ENCODE measurements around the gene CNOT3.

The CNOT3 gene

DNA sequence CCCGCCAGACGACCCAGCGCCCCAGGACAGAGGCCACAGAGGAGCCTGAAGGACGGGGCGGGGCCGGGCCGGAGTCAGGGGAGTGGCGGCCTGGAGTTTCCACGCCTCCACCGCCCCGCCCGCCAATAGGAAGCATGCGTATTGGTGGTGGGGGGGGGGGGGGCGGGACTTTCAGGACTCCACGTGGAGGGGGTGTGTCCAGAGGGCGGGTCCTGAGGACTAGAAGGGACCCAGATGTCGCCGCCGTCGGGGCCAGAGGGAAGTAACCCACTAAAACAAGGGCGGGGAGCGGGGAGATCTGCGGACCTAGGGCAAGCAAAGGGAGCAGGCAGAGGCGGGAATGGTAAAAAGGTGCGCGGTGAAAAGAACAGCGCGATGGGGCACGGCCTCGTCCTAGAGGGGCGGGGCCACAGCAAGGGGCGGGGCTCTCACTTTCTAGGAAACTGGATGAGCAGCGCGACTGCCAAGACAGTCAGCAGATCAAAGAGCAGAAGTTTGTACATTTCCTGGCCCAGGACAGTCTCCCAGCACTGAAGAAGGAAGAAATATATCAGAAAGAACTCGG lies 24.8 kb downstream of the CNOT3 start:
- no peak for TF ChIP-seq POLR2A (IDR thresholded peaks at IDR 0.05; ENCODE audit: extremely low read depth, insufficient read length)
- TF ChIP-seq MYC (IDR thresholded peaks at IDR 0.05; ENCODE audit: low read depth, low read length) = no peak
- TF ChIP-seq CTCF (IDR thresholded peaks at IDR 0.05; ENCODE audit: low read depth, low read length) = no peak
- TF ChIP-seq MAX (IDR thresholded peaks at IDR 0.05; ENCODE audit: low read depth, low read length) = no peak; the same call in 1 of the 2 replicates
- peak; percentile 89 for DNase-seq (ENCODE audit: low read depth)
- H3K4me3 ChIP-seq (ENCODE audit: low read depth, low read length) = peak overlapping the region; percentile 21

GRCh38 chr19:54162884-54163283 lies 25.3 kb downstream of the CNOT3 start:
- H3K4me3 ChIP-seq (ENCODE audit: low read depth, low read length) = peak overlapping the region; percentile 21
- TF ChIP-seq MAX (IDR thresholded peaks at IDR 0.05; ENCODE audit: low read depth, low read length) (no peak), CTCF (IDR thresholded peaks at IDR 0.05; ENCODE audit: low read depth, low read length) (no peak), MYC (IDR thresholded peaks at IDR 0.05; ENCODE audit: low read depth, low read length) (no peak), POLR2A (IDR thresholded peaks at IDR 0.05; ENCODE audit: extremely low read depth, insufficient read length) (no peak)
- DNase-seq (ENCODE audit: low read depth) = no peak

DNA sequence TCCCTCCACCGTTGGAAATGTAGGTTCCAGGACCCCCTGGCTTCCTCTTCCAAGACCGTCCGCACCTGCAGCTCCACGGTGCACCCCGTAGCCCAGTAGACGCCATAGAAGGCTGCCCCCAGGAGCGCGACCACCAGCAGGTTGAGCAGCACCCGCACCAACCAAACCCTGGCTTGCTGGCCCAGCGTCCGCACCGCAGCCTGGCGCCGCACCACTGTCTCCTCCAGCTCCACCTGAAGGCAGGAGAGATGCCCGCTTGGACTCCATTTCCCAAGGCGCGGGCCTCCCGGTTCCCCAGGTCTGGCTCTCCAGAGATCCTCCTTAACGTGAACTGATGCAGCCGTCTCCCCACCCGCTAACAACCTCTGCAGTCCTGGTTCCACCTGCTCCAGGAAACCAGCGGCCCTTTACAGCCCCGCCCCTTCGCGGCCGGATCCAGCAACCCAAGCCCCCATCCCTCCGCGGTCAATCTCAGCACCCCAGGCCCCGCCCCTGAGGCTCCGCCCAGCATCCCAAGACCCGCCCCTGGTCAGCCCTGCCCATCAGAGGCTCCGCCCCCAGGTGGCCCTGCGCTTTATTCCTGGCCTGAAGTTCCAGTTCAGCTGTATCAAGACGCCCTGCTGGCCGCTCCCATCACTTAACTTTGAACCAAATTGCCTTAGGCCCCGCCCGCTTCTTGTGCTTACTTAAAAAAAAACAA lies 27.0 kb downstream of the CNOT3 start:
- DNase-seq (ENCODE audit: low read depth) = no peak
- TF ChIP-seq CTCF (IDR thresholded peaks at IDR 0.05; ENCODE audit: low read depth, low read length) (no peak), MAX (IDR thresholded peaks at IDR 0.05; ENCODE audit: low read depth, low read length) (no peak), MYC (IDR thresholded peaks at IDR 0.05; ENCODE audit: low read depth, low read length) (no peak), POLR2A (IDR thresholded peaks at IDR 0.05; ENCODE audit: extremely low read depth, insufficient read length) (no peak)
- H3K4me3 ChIP-seq (ENCODE audit: low read depth, low read length) = no peak overlapping the region

DNA sequence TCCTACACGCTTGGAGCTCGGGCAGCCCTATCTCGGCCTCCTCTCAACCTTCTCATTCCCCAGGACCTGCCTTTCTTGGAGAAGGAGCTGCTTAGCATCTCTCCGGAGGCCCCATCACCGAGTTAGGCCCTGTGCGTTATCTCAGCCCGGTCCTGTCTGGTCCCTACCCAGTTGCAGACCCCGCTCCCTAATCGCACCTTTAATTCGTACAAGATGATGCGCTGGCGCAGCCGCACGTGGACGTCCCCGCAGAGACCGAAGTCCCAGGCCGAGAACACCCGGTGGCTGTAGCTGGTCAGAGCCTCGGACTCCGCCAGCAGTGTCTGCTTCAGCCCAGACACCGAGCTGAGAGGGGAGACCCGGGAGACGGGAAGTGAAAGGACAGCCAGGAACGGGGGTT lies 27.7 kb downstream of the CNOT3 start:
- no peak for TF ChIP-seq POLR2A (IDR thresholded peaks at IDR 0.05; ENCODE audit: extremely low read depth, insufficient read length)
- TF ChIP-seq MAX (IDR thresholded peaks at IDR 0.05; ENCODE audit: low read depth, low read length) = no peak
- TF ChIP-seq CTCF (IDR thresholded peaks at IDR 0.05; ENCODE audit: low read depth, low read length) = no peak
- no peak for TF ChIP-seq MYC (IDR thresholded peaks at IDR 0.05; ENCODE audit: low read depth, low read length)
- no peak for DNase-seq (ENCODE audit: low read depth)
- no peak overlapping the region for H3K4me3 ChIP-seq (ENCODE audit: low read depth, low read length)

GRCh38 chr19:54168174-54168917 lies 30.8 kb downstream of the CNOT3 start:
- peak; percentile 29; the same call in 1 of the 2 replicates for TF ChIP-seq MAX (IDR thresholded peaks at IDR 0.05; ENCODE audit: low read depth, low read length)
- no peak for TF ChIP-seq POLR2A (IDR thresholded peaks at IDR 0.05; ENCODE audit: extremely low read depth, insufficient read length)
- no peak for TF ChIP-seq MYC (IDR thresholded peaks at IDR 0.05; ENCODE audit: low read depth, low read length)
- TF ChIP-seq CTCF (IDR thresholded peaks at IDR 0.05; ENCODE audit: low read depth, low read length) = peak; percentile 59
- no peak overlapping the region for H3K4me3 ChIP-seq (ENCODE audit: low read depth, low read length)
- peak; percentile 83 for DNase-seq (ENCODE audit: low read depth)
